ENCODE measurements around the gene TPCN2.

- TF ChIP-seq POLR2AphosphoS5 (IDR thresholded peaks at IDR 0.05; ENCODE audit: low read depth, low read length) (no peak), REST (IDR thresholded peaks at IDR 0.05; ENCODE audit: insufficient read depth in 1 of 2, low read depth in 2 of 2, low read length in 2 of 2) (no peak), TAF1 (IDR thresholded peaks at IDR 0.05; ENCODE audit: borderline replicate concordance, insufficient read depth, low read length) (no peak), SIN3A (IDR thresholded peaks at IDR 0.05; ENCODE audit: borderline replicate concordance, insufficient read depth, low read length) (no peak)
Measured at GRCh38 chr11:69173331-69173730, 124.6 kb downstream of the TPCN2 start.

Measured in PFSK-1 (cell line).